Mesenchymal stem cell (in vitro differentiated cells and primary cell): Measurements from ENCODE around the gene GLI1.

Experiments used
- DNase-seq: peaks from one replicate; pipeline ENCODE4 v3.0.0-alpha.2; 2013
- H2AFZ ChIP-seq: one replicate; pipeline ENCODE4 v1.6.1; 2013; ENCODE audit warnings: low read depth, mild to moderate bottlenecking, control low read depth, inconsistent platforms, low read length, moderate library complexity
- H2AK5ac ChIP-seq: 2 replicates; pipeline ENCODE4 v1.6.1; 2013; ENCODE audit warnings: low read length, moderate library complexity, mild to moderate bottlenecking, inconsistent platforms; ENCODE audit not compliant: severe bottlenecking
- H2BK120ac ChIP-seq: one replicate; pipeline ENCODE4 v1.6.1; 2013; ENCODE audit warnings: low read depth, mild to moderate bottlenecking, inconsistent platforms, low read length, moderate library complexity
- H2BK12ac ChIP-seq, 2 experiments: one replicate each; pipeline ENCODE4 v1.6.1; 2013; ENCODE audit warnings: inconsistent platforms in 2 of 2, low read length in 2 of 2, mild to moderate bottlenecking in 2 of 2, moderate library complexity in 2 of 2, control low read depth in 1 of 2
- H2BK15ac ChIP-seq: one replicate; pipeline ENCODE4 v1.6.1; 2013; ENCODE audit warnings: mild to moderate bottlenecking, low read depth, inconsistent platforms; ENCODE audit not compliant: poor library complexity, severe bottlenecking
- H2BK5ac ChIP-seq: 2 replicates; pipeline ENCODE4 v1.6.1; 2013; ENCODE audit warnings: low read depth, mild to moderate bottlenecking, low read length, control low read depth, inconsistent platforms; ENCODE audit not compliant: poor library complexity, severe bottlenecking
- H3K14ac ChIP-seq, 2 experiments: one replicate each; pipeline ENCODE4 v1.6.1; 2013; ENCODE audit warnings: inconsistent platforms in 2 of 2, low read length in 2 of 2, control low read depth in 1 of 2, mild to moderate bottlenecking in 1 of 2, moderate library complexity in 1 of 2
- H3K18ac ChIP-seq, 2 experiments: one replicate each; pipeline ENCODE4 v1.6.1; 2013; ENCODE audit warnings: inconsistent platforms in 2 of 2, low read length in 2 of 2, control low read depth in 1 of 2, low read depth in 1 of 2, mild to moderate bottlenecking in 1 of 2
- H3K23ac ChIP-seq, 2 experiments: one replicate each; pipeline ENCODE4 v1.6.1; 2013; ENCODE audit warnings: inconsistent platforms in 2 of 2, low read length in 2 of 2, mild to moderate bottlenecking in 2 of 2, moderate library complexity in 2 of 2, control low read depth in 1 of 2
- H3K27ac ChIP-seq: 2 replicates; pipeline ENCODE4 v1.5.1; 2013; ENCODE audit warnings: mild to moderate bottlenecking, moderate library complexity, low read length, control low read depth, inconsistent platforms; ENCODE audit not compliant: poor library complexity, severe bottlenecking
- H3K27me3 ChIP-seq, 2 experiments: 2 replicates each; pipeline versions ENCODE4 v1.6.1 to v1.7.0; 2013; ENCODE audit warnings: low read length in 2 of 2, mild to moderate bottlenecking in 2 of 2, moderate library complexity in 2 of 2, control low read depth in 1 of 2, inconsistent platforms in 1 of 2; ENCODE audit not compliant: control insufficient read depth in 1 of 2, insufficient read depth in 1 of 2
- H3K36me3 ChIP-seq, 2 experiments: 2 replicates each; pipeline versions ENCODE4 v1.6.1 to v1.7.0; 2013; ENCODE audit warnings: low read length in 2 of 2, control low read depth in 1 of 2, inconsistent platforms in 1 of 2, low read depth in 1 of 2, mild to moderate bottlenecking in 1 of 2; ENCODE audit not compliant: insufficient read depth in 2 of 2, control insufficient read depth in 1 of 2
- H3K4ac ChIP-seq, 2 experiments: one replicate each; pipeline ENCODE4 v1.6.1; 2013; ENCODE audit warnings: inconsistent platforms in 2 of 2, low read length in 2 of 2, mild to moderate bottlenecking in 2 of 2, moderate library complexity in 2 of 2, control low read depth in 1 of 2, low read depth in 1 of 2
- H3K4me1 ChIP-seq: 2 replicates; pipeline ENCODE4 v1.6.1; 2013; ENCODE audit warnings: low read depth, low read length, control low read depth; ENCODE audit not compliant: control insufficient read depth, insufficient read depth
- H3K4me2 ChIP-seq: 2 replicates; pipeline ENCODE4 v1.6.1; 2013; ENCODE audit warnings: low read length, mild to moderate bottlenecking, inconsistent platforms; ENCODE audit not compliant: poor library complexity, severe bottlenecking
- H3K4me3 ChIP-seq, 2 experiments: 2 replicates each; pipeline versions ENCODE4 v1.5.1 to v1.7.0; 2013; ENCODE audit warnings: low read length in 2 of 2, mild to moderate bottlenecking in 2 of 2, control low read depth in 1 of 2, low read depth in 1 of 2; ENCODE audit not compliant: insufficient read depth in 1 of 2
- H3K79me1 ChIP-seq: replicated peaks from 2 replicates; pipeline ENCODE4 v1.6.1; 2013; ENCODE audit warnings: mild to moderate bottlenecking, control low read depth, low read length, inconsistent platforms; ENCODE audit not compliant: poor library complexity, severe bottlenecking
- H3K9ac ChIP-seq: 2 replicates; pipeline ENCODE4 v1.7.0; 2013; ENCODE audit warnings: mild to moderate bottlenecking, low read length, moderate library complexity
- H3K9me3 ChIP-seq: 2 replicates; pipeline ENCODE4 v1.7.0; 2013; ENCODE audit warnings: mild to moderate bottlenecking, low read length; ENCODE audit not compliant: control insufficient read depth
- H4K8ac ChIP-seq: one replicate; pipeline ENCODE4 v1.6.1; 2013; ENCODE audit warnings: inconsistent platforms, mild to moderate bottlenecking, low read length, moderate library complexity
- H4K91ac ChIP-seq: one replicate; pipeline ENCODE4 v1.6.1; 2013; ENCODE audit warnings: mild to moderate bottlenecking, low read length, inconsistent platforms
- WGBS: methylation state at CpG from one replicate; pipeline ENCODE4 v1.1.7; 2013; ENCODE audit warnings: mixed read lengths; 5-methylcytosine and 5-hydroxymethylcytosine counted together

GLI1 gene

DNA sequence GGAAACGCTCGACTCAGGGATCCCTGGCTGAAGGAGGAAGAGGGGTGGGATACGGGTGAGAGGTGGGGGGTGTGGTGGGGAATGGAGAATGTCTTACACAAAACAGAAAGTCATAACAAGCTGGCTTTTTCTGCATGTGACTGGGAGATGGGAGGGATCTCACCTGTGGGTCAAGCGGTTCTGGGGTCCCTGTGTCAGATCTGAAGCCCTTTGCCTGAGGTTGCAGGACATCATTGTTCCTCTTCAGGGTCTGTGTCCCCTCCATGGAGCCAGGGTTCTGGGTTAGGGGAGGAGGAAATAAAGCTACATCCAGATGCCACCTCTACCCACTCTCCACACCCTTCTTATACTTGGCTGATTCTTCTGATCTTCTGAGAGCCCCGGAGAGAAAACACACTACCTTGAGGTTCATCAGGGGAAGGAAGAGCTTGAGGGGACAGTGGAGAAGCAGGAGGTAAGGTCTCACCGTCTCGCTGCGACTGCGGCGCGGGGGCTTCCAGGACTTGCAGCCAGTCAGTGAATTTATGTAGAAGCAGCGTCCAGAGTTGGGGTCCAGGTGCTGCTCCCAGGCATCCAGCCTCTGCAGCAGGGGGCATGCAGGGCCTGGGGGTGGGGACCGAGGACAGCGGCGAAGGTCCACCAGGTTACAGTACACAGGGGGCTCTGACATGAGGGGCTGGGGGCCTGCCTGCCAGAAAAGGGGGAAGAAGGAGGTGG is 17.6 kb downstream of the GLI1 start:
- Histone ChIP-seq H3K18ac (no peak overlapping the region), H2BK12ac (no peak overlapping the region), H3K9me3 (no peaks in the 10 kb centered on the region), H3K14ac (no peak overlapping the region), H2AK5ac (no peak overlapping the region), H3K4me2 (no peak overlapping the region), H3K9ac (no peak overlapping the region), H2BK15ac (no peak overlapping the region), H4K8ac (no peak overlapping the region), H2BK120ac (no peak overlapping the region), H3K4ac (no peak overlapping the region), H2BK5ac (no peak overlapping the region), H4K91ac (no peak overlapping the region), H3K27me3 (peaks cover 57 to 94% of the 10 kb centered on the region in 2 experiments), H3K23ac (no peak overlapping the region), H2AFZ (no peak overlapping the region), H3K79me1 (no peaks in the 10 kb centered on the region), H3K4me1 (peaks cover 17% of the 10 kb centered on the region), H3K27ac (no peak overlapping the region), H3K36me3 (no peaks in the 10 kb centered on the region), H3K4me3 (peak overlapping the region in 1 of 2 experiments; percentile 14)
- 89% methylated on average over 15 of the region's 15 CpGs for WGBS
- no peak for DNase-seq

DNA sequence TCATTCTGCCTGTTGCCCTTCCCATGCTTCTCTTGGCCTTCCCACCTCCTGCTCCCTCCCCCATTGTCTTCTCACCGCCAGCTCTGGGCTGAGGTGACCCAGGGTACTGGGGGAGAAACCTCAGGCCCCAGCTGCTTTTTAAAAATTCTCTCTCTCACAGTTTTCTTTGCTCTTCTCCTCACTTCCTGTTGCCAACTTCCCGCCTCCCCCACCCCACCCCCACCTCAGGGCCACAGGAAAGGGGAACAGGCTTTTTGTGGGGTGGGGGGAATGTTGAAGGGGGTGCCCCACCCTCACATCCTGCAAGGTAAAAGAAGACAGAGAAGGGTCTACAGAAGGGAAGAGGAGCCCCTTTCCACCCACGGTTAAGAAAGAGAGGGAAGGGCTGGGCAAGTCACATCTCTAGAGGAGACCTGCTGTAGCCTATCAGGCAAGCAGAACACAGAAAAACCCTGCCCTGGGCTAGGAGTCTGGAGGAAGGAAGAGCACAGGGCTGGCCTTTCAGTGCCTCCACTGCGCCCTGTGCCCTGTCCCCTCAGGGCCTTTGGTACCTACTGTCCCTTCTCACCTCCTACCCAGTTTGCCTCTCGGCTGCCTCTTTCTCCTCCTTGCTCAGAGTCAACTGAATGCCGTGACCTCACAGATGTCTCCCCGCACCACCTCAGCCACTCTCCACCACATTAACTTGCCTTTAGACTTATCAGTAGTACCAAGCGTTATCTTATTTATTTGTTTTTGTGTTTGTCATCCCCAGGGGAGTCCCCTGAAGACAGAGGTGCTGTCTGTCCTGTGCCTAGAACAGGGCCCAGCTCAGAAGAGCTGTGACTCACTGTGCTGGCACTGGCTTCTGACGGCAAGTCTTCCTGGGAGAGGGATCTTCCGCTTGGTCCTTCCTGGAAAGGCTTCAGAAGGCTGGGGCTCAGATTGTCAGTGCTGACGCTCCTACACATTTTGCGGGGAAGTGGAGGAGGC is 18.4 kb downstream of the GLI1 start:
- Histone ChIP-seq H3K79me1 (no peaks in the 10 kb centered on the region), H3K27ac (no peak overlapping the region), H3K14ac (no peak overlapping the region), H4K91ac (no peak overlapping the region), H3K4ac (no peak overlapping the region), H3K4me3 (no peak overlapping the region), H3K9me3 (no peaks in the 10 kb centered on the region), H3K18ac (no peak overlapping the region), H2AFZ (no peak overlapping the region), H2AK5ac (no peak overlapping the region), H4K8ac (peak overlapping the region; percentile 8), H2BK5ac (no peak overlapping the region), H2BK15ac (no peak overlapping the region), H2BK120ac (no peak overlapping the region), H3K4me2 (no peak overlapping the region), H3K4me1 (peaks cover 17% of the 10 kb centered on the region), H3K9ac (no peak overlapping the region), H3K36me3 (no peaks in the 10 kb centered on the region), H3K23ac (no peak overlapping the region), H3K27me3 (peaks cover 48 to 85% of the 10 kb centered on the region in 2 experiments), H2BK12ac (no peak overlapping the region)
- no peak for DNase-seq
- 71% methylated on average over 11 of the region's 12 CpGs for WGBS

DNA sequence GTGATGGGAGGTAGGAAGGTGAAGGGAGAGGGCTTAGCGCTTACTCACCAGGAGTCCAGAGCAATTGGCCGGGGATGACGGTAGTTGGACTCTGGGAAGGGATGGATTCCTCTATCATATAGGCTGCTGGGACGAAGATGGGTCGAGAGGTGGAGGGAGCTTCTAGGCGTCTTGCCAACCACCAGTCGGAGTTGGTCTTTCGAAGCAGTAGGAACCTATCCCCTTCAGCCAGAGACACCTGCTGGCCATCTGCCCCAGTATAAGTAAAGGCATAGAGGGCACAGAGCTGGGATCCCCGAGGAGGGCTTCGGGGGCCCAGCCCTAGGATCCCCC is 19.4 kb downstream of the GLI1 start:
- Histone ChIP-seq H3K4me2 (no peak overlapping the region), H3K18ac (no peak overlapping the region), H3K4ac (no peak overlapping the region), H3K27me3 (peaks cover 40 to 77% of the 10 kb centered on the region in 2 experiments), H3K9me3 (no peaks in the 10 kb centered on the region), H3K23ac (no peak overlapping the region), H3K4me1 (peaks cover 17% of the 10 kb centered on the region), H2AFZ (no peak overlapping the region), H3K79me1 (no peaks in the 10 kb centered on the region), H4K8ac (no peak overlapping the region), H3K9ac (no peak overlapping the region), H2BK15ac (no peak overlapping the region), H2AK5ac (no peak overlapping the region), H3K14ac (no peak overlapping the region), H2BK12ac (no peak overlapping the region), H2BK5ac (no peak overlapping the region), H3K4me3 (no peak overlapping the region), H2BK120ac (no peak overlapping the region), H4K91ac (no peak overlapping the region), H3K36me3 (no peaks in the 10 kb centered on the region), H3K27ac (no peak overlapping the region)
- WGBS = 95% methylated on average over 10 of the region's 10 CpGs
- DNase-seq = no peak

DNA sequence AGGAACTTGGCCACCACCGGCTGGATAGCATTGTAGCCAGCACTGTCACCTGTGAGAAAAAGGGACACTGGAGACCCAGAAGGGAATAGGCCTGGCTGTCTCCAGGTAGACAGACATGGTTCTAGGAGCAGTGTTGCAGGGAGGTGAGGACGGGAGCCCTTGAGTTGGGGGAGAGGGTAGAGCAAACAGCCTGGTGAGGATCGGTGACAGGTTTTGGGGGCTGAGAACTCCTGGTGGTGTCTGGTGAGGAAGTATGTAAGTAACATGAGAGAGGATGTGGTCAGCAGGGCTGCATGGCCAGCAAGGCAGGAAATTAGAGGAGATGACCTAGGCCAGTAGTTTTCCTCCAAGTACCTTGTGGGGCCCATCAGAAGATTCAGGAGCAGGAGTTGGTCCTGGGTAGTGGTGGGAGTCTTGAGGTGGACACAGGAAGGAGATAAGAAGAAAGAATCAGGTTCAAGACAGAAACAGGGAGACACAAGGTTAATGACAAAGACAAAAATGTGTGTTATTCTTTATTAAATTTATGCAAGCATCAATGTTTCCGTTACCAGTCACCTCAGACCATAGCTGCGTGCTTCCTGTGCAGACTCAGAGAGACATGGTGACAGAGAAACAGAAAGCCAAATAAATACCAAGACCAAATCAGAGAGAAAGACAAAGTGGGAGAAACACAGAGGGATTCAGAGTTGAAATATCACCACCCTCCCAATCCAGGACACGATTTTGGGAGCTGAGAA is 20.0 kb downstream of the GLI1 start, which contains the start of gene ARHGAP9:
TSS of gene ARHGAP9 (minus strand) at position 491 of the 740 bp plus-strand sequence. CDS start at position 31, 460 bp downstream.
- H2BK12ac ChIP-seq = no peak within 1 kb of the TSS
- H2BK120ac ChIP-seq = no peak within 1 kb of the TSS
- H3K4me3 ChIP-seq = no peak within 1 kb of the TSS
- H2AFZ ChIP-seq = no peak within 1 kb of the TSS
- no peak within 1 kb of the TSS for H4K91ac ChIP-seq
- no peak within 1 kb of the TSS for H3K14ac ChIP-seq
- H3K9me3 ChIP-seq = no peaks in the 10 kb centered on the region
- peaks cover 17% of the 10 kb centered on the region for H3K4me1 ChIP-seq
- H3K27ac ChIP-seq = no peak within 1 kb of the TSS
- H3K9ac ChIP-seq = no peak within 1 kb of the TSS
- H2AK5ac ChIP-seq = no peak within 1 kb of the TSS
- H3K18ac ChIP-seq = no peak within 1 kb of the TSS
- H3K36me3 ChIP-seq = no peaks in the 10 kb centered on the region
- peaks cover 34 to 72% of the 10 kb centered on the region in 2 experiments for H3K27me3 ChIP-seq
- no peak within 1 kb of the TSS for H3K23ac ChIP-seq
- H3K4ac ChIP-seq = no peak within 1 kb of the TSS
- no peak for DNase-seq
- no peak within 1 kb of the TSS for H2BK15ac ChIP-seq
- WGBS = 91% methylated on average over 6 of the region's 6 CpGs
- H3K4me2 ChIP-seq = no peak within 1 kb of the TSS
- H2BK5ac ChIP-seq = no peak within 1 kb of the TSS
- no peak within 1 kb of the TSS for H4K8ac ChIP-seq
- H3K79me1 ChIP-seq = no peaks in the 10 kb centered on the region
